ENCODE results near the gene IDI2.

GRCh38 chr10:1056326-1057105 is 30.9 kb upstream of the IDI2 start, which contains the start of gene WDR37:
- TF ChIP-seq CTCF (IDR thresholded peaks at IDR 0.05) = peak in 1 of 4 experiments; percentile 9
- peak; percentile 78 to 86 for TF ChIP-seq POLR2A (IDR thresholded peaks at IDR 0.05)
- no peak for TF ChIP-seq EP300 (IDR thresholded peaks at IDR 0.05)
- TF ChIP-seq POLR2AphosphoS5 (IDR thresholded peaks at IDR 0.05) = peak; percentile 72

All from gastroesophageal sphincter (tissue), 3 donors.